Mucosa of descending colon (tissue), 3 donors: ENCODE results near the gene PDCD5. TPM values are rescaled to one million over a fixed set of nuclear protein-coding genes. Genes with fewer than 3 reads are reported as not detected.
"Not testable (repeated sequence)": the region's sequence is repeated elsewhere in the genome, so short reads cannot be mapped to it uniquely, and the experiment has no call there.

ENCODE experiments used
- ATAC-seq: fragments of 200-7000 bp; cut with Tn5 transposase; one replicate; pipeline ENCODE4 v1.9.1; 2020; ENCODE audit warnings: mild to moderate bottlenecking, moderate library complexity
- DNase-seq, 3 donors: peaks; one replicate each; pipeline ENCODE4 v3.0.0-alpha.2; 2020
- H3K36me3 ChIP-seq: fragments of 200-600 bp; one replicate; pipeline ENCODE4 v1.8.0; 2021; ENCODE audit warnings: low read depth, mild to moderate bottlenecking
- H3K4me1 ChIP-seq: fragments of 200-600 bp; one replicate; pipeline ENCODE4 v1.8.0; 2021; ENCODE audit warnings: low read depth, mild to moderate bottlenecking
- H3K4me3 ChIP-seq: fragments of 200-600 bp; one replicate; pipeline ENCODE4 v1.8.0; 2021; ENCODE audit warnings: mild to moderate bottlenecking
- H3K9me3 ChIP-seq: fragments of 200-600 bp; one replicate; pipeline ENCODE4 v1.8.0; 2021; ENCODE audit warnings: mild to moderate bottlenecking
- intact Hi-C, 2 donors: fragments of 100-400 bp; cut with DNase I in 1 of 2; cut with micrococcal nuclease in 1 of 2; formaldehyde crosslinking; loops; one replicate each; pipeline versions ENCODE4 v1.11.0 to v1.11.1; 2022; cut with DNase I, micrococcal nuclease
- total RNA-seq, 3 donors: library from RNA; stranded (reverse); fragmentation: NEBNext Ultra II Directional in 2 of 3; extraction: Animal tissue kit (Norgen Biotek cat#: 25700) in 2 of 3; gene quantifications; one replicate each; pipeline versions ENCODE4 v1.2.1 to v1.2.4, GENCODE V29; 2021 to 2023
- TF ChIP-seq, protein P1 (sequence below): fragments of 200-600 bp; IDR thresholded peaks from one replicate; pipeline ENCODE4 v1.8.0; 2022; ENCODE audit warnings: antibody characterized with exemption, mild to moderate bottlenecking
- donor health status: DM: no; HTN: no; CAD: no; lungs with moderate emphysema.
- donor health status: DM: no; HTN: no; CAD: no.
- donor health status: DM: no; HTN: yes; CAD: no.

The PDCD5 gene
- total RNA-seq, 3 donors from 2014 or later, result 44.8 to 79.6 (median 69.4) TPM

DNA sequence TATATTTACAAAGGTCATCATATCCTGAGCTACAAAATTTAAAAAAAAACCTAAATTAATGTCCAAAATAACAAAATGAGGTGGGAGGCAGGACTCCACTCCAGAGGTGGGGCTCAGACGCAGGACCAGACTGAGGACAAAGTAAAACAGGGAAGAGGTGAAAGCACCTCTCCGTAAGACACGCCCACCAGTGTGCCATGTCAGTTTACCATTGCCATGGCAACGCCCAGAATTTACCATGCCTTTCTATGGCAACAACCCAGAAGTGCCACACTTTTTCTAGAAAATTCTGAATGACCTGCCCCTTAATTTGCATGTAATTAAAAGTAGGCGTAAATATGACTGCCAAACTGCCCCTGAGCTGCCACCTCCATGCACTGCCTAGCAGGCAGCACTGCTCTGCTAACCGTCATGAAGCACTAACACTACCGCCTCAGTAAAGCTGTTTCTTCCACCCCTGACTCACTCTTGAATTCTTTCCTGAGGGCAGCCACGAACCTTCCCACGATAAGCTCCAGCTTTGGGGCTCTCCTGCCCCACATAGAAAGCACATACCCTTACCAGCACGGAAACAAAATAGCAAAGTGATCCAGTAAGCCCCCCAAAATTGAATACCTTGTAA, 22.3 kb upstream of the PDCD5 start:
- intact Hi-C loops, result no loop called here
- ATAC-seq (no peak), DNase-seq (no peak)
- TF ChIP-seq, protein P1, sequence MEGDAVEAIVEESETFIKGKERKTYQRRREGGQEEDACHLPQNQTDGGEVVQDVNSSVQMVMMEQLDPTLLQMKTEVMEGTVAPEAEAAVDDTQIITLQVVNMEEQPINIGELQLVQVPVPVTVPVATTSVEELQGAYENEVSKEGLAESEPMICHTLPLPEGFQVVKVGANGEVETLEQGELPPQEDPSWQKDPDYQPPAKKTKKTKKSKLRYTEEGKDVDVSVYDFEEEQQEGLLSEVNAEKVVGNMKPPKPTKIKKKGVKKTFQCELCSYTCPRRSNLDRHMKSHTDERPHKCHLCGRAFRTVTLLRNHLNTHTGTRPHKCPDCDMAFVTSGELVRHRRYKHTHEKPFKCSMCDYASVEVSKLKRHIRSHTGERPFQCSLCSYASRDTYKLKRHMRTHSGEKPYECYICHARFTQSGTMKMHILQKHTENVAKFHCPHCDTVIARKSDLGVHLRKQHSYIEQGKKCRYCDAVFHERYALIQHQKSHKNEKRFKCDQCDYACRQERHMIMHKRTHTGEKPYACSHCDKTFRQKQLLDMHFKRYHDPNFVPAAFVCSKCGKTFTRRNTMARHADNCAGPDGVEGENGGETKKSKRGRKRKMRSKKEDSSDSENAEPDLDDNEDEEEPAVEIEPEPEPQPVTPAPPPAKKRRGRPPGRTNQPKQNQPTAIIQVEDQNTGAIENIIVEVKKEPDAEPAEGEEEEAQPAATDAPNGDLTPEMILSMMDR, result no peak
- Histone ChIP-seq H3K9me3 (no peaks in the 10 kb centered on the region), H3K36me3 (no peaks in the 10 kb centered on the region), H3K4me1 (no peaks in the 10 kb centered on the region), H3K4me3 (no peak overlapping the region)

DNA sequence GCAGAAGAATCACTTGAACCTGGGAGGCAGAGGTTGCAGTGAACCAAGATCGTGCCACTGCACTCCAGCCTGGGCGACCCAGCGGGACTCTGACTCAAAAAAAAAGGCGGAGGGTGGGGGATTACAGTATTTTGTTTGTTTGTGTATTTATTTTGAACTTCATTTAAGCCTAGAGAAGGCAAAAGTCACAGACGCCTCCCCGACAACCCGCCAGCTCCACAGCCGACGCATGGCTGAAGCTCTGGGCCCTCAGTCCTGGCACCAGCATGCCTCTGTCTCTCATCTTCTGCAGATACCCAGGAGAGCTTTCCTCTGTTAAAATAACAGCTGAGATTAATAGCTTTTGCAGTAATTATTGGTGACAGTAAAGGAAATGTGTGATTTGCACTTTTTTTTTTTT, 17.2 kb upstream of the PDCD5 start:
- intact Hi-C loops, result no loop called here
- TF ChIP-seq, protein P1, result no peak

DNA sequence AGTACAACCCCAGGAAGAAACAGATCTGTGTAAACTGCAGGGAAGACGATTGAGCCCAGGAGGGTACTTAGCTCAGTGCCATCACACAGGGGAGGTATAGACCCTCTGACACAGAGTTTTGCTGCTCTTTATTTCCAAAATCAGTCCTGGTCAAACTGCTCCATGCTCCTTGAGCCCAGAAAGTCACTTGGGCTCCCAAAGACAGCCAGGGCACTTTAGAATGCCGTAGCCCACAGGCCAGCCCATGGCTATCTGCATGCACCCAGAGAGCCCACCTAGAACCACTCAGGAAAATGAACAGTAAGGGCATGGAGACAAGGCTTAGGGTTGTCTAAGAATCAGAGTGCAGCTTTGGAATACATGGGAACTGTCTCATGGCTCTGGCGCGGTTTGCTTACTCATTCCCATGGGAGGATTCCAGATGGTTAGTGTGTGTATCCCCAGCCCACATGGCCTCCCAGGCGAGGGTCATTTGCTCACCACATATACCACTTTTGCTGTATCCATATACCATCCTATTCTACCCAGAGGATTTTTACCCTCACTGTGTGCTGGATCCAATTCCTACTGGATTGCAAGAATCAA, 14.7 kb upstream of the PDCD5 start:
- Histone ChIP-seq H3K36me3 (no peaks in the 10 kb centered on the region), H3K4me1 (no peaks in the 10 kb centered on the region), H3K9me3 (no peaks in the 10 kb centered on the region), H3K4me3 (no peak overlapping the region)
- intact Hi-C loops, result no loop called here
- DNase-seq (no peak), ATAC-seq (no peak)
- TF ChIP-seq, protein P1, result no peak

More for the DNA sequence above, 17.2 kb upstream of the PDCD5 start:
- no peak for ATAC-seq
- no peaks in the 10 kb centered on the region for H3K4me1 ChIP-seq
- peak in 1 of 3 donors; percentile 6 for DNase-seq
- no peak overlapping the region for H3K4me3 ChIP-seq
- no peaks in the 10 kb centered on the region for H3K9me3 ChIP-seq
- no peaks in the 10 kb centered on the region for H3K36me3 ChIP-seq

DNA sequence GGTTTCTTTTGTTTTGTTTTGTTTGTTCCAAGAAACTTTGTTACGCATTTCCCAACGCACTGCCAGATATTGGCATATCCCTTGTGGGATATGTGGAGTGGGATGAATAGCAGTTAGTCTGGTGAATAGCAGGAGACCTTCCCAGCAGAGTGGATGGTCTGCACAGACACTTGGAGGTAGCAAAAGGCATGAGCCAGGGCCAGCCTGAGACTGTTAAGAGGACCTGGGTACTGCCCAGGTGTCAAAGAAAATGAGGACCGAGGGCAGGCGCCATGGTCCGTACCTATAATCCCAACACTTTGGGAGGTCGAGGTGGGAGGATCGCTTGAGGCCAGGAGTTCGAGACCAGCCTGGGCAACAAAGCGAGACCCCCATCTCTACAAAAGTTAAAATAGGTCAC, 13.5 kb upstream of the PDCD5 start:
- no peaks in the 10 kb centered on the region for H3K9me3 ChIP-seq
- DNase-seq, result no peak
- intact Hi-C loops, result no loop called here
- H3K36me3 ChIP-seq, result no peaks in the 10 kb centered on the region
- ATAC-seq, result no peak
- H3K4me3 ChIP-seq, result no peak overlapping the region
- H3K4me1 ChIP-seq, result no peaks in the 10 kb centered on the region
- TF ChIP-seq, protein P1, result no peak

DNA sequence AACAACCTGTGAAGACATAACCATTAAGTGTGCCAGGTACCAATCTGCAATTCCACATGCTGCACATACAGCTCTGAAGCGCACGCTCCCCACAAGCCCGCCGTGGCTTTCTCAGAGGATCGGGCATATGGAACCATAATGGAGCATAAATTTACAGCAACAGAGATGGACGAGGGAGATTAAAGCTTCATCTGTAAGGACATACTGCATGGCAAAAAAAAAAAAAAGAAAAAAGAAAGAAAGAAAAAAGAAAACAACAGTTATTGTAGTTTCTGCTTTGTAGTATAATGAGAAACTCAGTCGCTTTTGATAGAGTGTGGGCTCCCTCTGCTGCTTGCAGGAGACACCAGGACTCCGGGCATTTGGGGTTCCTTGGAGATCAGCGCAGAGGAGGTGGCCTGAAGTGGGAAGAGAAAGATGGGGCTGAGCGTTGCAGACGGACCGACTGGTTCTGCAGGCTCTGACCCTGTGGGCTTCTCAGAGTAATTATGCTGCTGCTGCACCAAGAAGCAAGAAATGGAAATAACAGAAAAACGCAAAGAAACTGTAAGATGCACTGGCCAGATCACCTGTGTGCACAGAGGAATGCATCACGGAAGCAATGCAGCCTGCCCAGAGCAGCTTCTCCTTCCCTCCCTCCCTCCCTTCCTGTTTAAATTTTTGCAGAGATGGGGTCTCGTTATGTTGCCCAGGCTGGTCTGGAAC, 10.8 kb upstream of the PDCD5 start:
- Histone ChIP-seq H3K4me3 (no peak overlapping the region), H3K4me1 (no peaks in the 10 kb centered on the region), H3K9me3 (no peaks in the 10 kb centered on the region), H3K36me3 (no peaks in the 10 kb centered on the region)
- TF ChIP-seq, protein P1, result no peak
- ATAC-seq (peak; percentile 73), DNase-seq (peak; percentile 14 to 74 (median 48))
- intact Hi-C loops, result loop anchor here in 1 of 2 donors (2.0 kb wide), 1 partner anchor 283 kb away; no protein-coding TSS in a partner anchor

DNA sequence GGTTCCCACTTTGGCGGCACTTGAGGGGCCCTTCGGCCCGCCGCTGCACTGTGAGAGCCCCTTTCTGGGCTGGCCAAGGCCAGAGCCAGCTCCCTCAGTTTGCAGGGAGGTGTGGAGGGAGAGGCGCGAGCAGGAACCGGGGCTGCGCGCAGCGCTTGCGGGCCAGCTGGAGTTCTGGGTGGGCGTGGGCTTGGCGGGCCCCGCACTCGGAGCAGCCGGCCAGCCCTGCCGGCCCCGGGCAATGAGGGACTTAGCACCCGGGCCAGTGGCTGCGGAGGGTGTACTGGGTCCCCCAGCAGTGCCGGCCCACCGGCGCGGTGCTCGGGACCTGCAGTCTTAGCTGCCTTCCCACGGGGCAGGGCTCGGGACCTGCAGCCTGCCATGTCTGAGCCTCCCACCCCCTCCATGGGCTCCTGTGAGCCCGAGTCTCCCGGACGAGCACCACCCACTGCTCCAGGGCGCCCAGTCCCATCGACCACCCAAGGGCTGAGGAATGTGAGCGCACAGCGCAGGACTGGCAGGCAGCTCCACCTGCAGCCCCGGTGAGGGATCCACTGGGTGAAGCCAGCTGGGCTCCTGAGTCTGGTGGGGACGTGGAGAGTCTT, 9.4 kb upstream of the PDCD5 start:
- H3K4me3 ChIP-seq, ATAC-seq: not testable (repeated sequence)
- intact Hi-C loops, result loop anchor here in 1 of 2 donors (2.0 kb wide), 1 partner anchor 285 kb away; no protein-coding TSS in a partner anchor

DNA sequence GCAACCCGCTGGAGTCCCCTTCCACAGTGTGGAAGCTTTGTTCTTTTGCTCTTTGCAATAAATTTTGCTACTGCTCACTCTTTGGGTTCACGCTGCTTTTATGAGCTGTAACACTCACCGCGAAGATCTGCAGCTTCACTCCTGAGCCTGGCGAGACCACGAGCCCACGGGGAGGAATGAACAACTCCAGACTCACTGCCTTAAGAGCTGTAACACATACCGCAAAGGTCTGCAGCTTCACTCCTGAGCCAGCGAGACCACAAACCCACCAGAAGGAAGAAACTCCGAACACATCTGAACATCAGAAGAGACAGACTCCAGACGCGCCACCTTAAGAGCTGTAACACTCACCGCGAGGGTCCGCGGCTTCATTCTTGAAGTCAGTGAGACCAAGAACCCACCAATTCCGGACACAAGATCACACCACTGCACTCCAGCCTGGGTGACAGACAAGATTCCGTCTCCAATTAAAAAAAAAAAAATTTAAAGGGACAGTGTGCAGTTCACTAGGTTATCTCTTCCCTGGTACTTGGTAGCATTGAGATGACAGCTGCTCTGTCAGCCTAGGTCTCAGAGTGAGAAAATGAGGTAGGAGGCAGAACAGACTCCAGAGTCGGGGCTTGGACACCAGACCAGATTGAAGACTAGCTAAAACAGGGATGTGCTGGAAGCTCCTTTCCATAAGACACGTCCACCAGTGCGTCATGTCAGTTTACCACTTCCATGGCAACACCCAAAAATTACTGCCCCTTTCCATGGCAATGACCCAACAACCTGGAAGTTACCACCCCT, 8.1 kb upstream of the PDCD5 start:
- H3K4me3 ChIP-seq, ATAC-seq, H3K36me3 ChIP-seq, DNase-seq, intact Hi-C loops, H3K9me3 ChIP-seq, H3K4me1 ChIP-seq: not testable (repeated sequence)

More for the DNA sequence above, 9.4 kb upstream of the PDCD5 start:
- H3K36me3 ChIP-seq, H3K9me3 ChIP-seq, H3K4me1 ChIP-seq: not testable (repeated sequence)
- peak in 1 of 3 donors; percentile 24 for DNase-seq
